Stimulated activated naive CD8-positive, alpha-beta T cell treated with anti-CD3 and anti-CD28 coated beads, Interleukin-15, amount 100 ng/mL, for 72 hours (primary cell): Measurements from ENCODE around the gene EGFR.

Experiments
- ATAC-seq: fragments of 150-1000 bp; cut with Tn5 transposase; 2 replicates; pipeline ENCODE4 v1.10.0; 2021; ENCODE audit warnings: mild to moderate bottlenecking, moderate library complexity
- DNase-seq, 2 donors: peaks; one replicate each; pipeline ENCODE4 v3.0.0; 2021 to 2022
- H3K27ac Mint-ChIP-seq, 2 donors: one replicate each; pipeline ENCODE4 v1.8.0; 2022; ENCODE audit warnings: mild to moderate bottlenecking in 2 of 2, mixed read lengths in 2 of 2, moderate library complexity in 2 of 2
- H3K27me3 Mint-ChIP-seq: one replicate; pipeline ENCODE4 v1.8.0; 2022; ENCODE audit warnings: mixed read lengths
- H3K4me1 Mint-ChIP-seq: one replicate; pipeline ENCODE4 v1.8.0; 2022; ENCODE audit warnings: mild to moderate bottlenecking, mixed read lengths
- H3K4me3 Mint-ChIP-seq, 2 donors: one replicate each; pipeline ENCODE4 v1.8.0; 2022; ENCODE audit warnings: mild to moderate bottlenecking in 2 of 2, mixed read lengths in 2 of 2, moderate library complexity in 1 of 2
- H3K9me3 Mint-ChIP-seq, 2 donors: one replicate each; pipeline ENCODE4 v1.8.0; 2022; ENCODE audit warnings: mixed read lengths in 2 of 2

EGFR gene

GRCh38 chr7:55230014-55230413 is 211.2 kb downstream of the EGFR start:
- Mint-ChIP-seq H3K27ac (no peak overlapping the region), H3K4me3 (no peak overlapping the region), H3K9me3 (peaks cover 17 to 24% of the 10 kb centered on the region in 2 donors), H3K27me3 (peaks cover 24% of the 10 kb centered on the region), H3K4me1 (no peaks in the 10 kb centered on the region)
- ATAC-seq (no peak), DNase-seq (no peak)

- ATAC-seq = no peak
- Mint-ChIP-seq H3K4me1 (no peaks in the 10 kb centered on the region), H3K9me3 (peaks cover 17 to 24% of the 10 kb centered on the region in 2 donors), H3K4me3 (no peak overlapping the region), H3K27me3 (peaks cover 34% of the 10 kb centered on the region), H3K27ac (no peak overlapping the region)
- DNase-seq = no peak
Measured at GRCh38 chr7:55231736-55232280, 213.0 kb downstream of the EGFR start.

GRCh38 chr7:55233001-55233400 is 214.2 kb downstream of the EGFR start:
- ATAC-seq (no peak), DNase-seq (no peak)
- Mint-ChIP-seq H3K27ac (no peak overlapping the region), H3K4me1 (no peaks in the 10 kb centered on the region), H3K4me3 (no peak overlapping the region), H3K9me3 (peaks cover 12 to 24% of the 10 kb centered on the region in 2 donors), H3K27me3 (peaks cover 42% of the 10 kb centered on the region)

GRCh38 chr7:55234408-55234807 is 215.6 kb downstream of the EGFR start:
- no peak for DNase-seq
- no peaks in the 10 kb centered on the region for H3K4me1 Mint-ChIP-seq
- peaks cover 0 to 12% of the 10 kb centered on the region in 2 donors for H3K9me3 Mint-ChIP-seq
- peak overlapping the region in 1 of 2 donors; percentile 29 for H3K27ac Mint-ChIP-seq
- no peak for ATAC-seq
- H3K27me3 Mint-ChIP-seq = peaks cover 30% of the 10 kb centered on the region
- H3K4me3 Mint-ChIP-seq = no peak overlapping the region

- Mint-ChIP-seq H3K4me3 (no peak overlapping the region), H3K27ac (no peak overlapping the region), H3K4me1 (no peaks in the 10 kb centered on the region), H3K9me3 (peaks cover 0 to 7% of the 10 kb centered on the region in 2 donors), H3K27me3 (peaks cover 31% of the 10 kb centered on the region)
- no peak for ATAC-seq
- no peak for DNase-seq
Measured at GRCh38 chr7:55235115-55235514, 216.3 kb downstream of the EGFR start.

- DNase-seq (no peak), ATAC-seq (no peak)
- no peaks in the 10 kb centered on the region for H3K4me1 Mint-ChIP-seq
- H3K27me3 Mint-ChIP-seq = peaks cover 38% of the 10 kb centered on the region
- no peak overlapping the region for H3K27ac Mint-ChIP-seq
- no peak overlapping the region for H3K4me3 Mint-ChIP-seq
- H3K9me3 Mint-ChIP-seq = peaks cover 0 to 1% of the 10 kb centered on the region in 2 donors
Measured at GRCh38 chr7:55235801-55236200, 217.0 kb downstream of the EGFR start.

- H3K9me3 Mint-ChIP-seq = no peaks in the 10 kb centered on the region
- H3K4me1 Mint-ChIP-seq = no peaks in the 10 kb centered on the region
- no peak for ATAC-seq
- no peak for DNase-seq
- H3K27ac Mint-ChIP-seq = no peak overlapping the region
- peaks cover 38% of the 10 kb centered on the region for H3K27me3 Mint-ChIP-seq
- H3K4me3 Mint-ChIP-seq = no peak overlapping the region
Measured at GRCh38 chr7:55236476-55236875, 217.7 kb downstream of the EGFR start.

GRCh38 chr7:55237156-55237893 is 218.5 kb downstream of the EGFR start:
- no peaks in the 10 kb centered on the region for H3K4me1 Mint-ChIP-seq
- no peak for ATAC-seq
- no peak overlapping the region for H3K27ac Mint-ChIP-seq
- no peak overlapping the region for H3K4me3 Mint-ChIP-seq
- peaks cover 38% of the 10 kb centered on the region for H3K27me3 Mint-ChIP-seq
- no peaks in the 10 kb centered on the region for H3K9me3 Mint-ChIP-seq
- no peak for DNase-seq

- ATAC-seq (no peak), DNase-seq (no peak)
- peaks cover 28% of the 10 kb centered on the region for H3K27me3 Mint-ChIP-seq
- no peak overlapping the region for H3K27ac Mint-ChIP-seq
- H3K4me3 Mint-ChIP-seq = no peak overlapping the region
- H3K9me3 Mint-ChIP-seq = no peaks in the 10 kb centered on the region
- H3K4me1 Mint-ChIP-seq = no peaks in the 10 kb centered on the region
Measured at GRCh38 chr7:55239406-55239805, 220.6 kb downstream of the EGFR start.

GRCh38 chr7:55240418-55241142 is 221.8 kb downstream of the EGFR start:
- H3K27me3 Mint-ChIP-seq = peaks cover 25% of the 10 kb centered on the region
- H3K9me3 Mint-ChIP-seq = no peaks in the 10 kb centered on the region
- no peak overlapping the region for H3K27ac Mint-ChIP-seq
- no peaks in the 10 kb centered on the region for H3K4me1 Mint-ChIP-seq
- H3K4me3 Mint-ChIP-seq = no peak overlapping the region
- DNase-seq (no peak), ATAC-seq (no peak)

GRCh38 chr7:55241958-55242357 is 223.1 kb downstream of the EGFR start:
- Mint-ChIP-seq H3K9me3 (no peaks in the 10 kb centered on the region), H3K4me3 (no peak overlapping the region), H3K4me1 (no peaks in the 10 kb centered on the region), H3K27me3 (peaks cover 15% of the 10 kb centered on the region), H3K27ac (no peak overlapping the region)
- DNase-seq = no peak
- ATAC-seq = no peak

- H3K9me3 Mint-ChIP-seq = no peaks in the 10 kb centered on the region
- ATAC-seq = no peak
- H3K4me1 Mint-ChIP-seq = no peaks in the 10 kb centered on the region
- no peak overlapping the region for H3K4me3 Mint-ChIP-seq
- peaks cover 9% of the 10 kb centered on the region for H3K27me3 Mint-ChIP-seq
- DNase-seq = no peak
- H3K27ac Mint-ChIP-seq = no peak overlapping the region
Measured at GRCh38 chr7:55242613-55243012, 223.8 kb downstream of the EGFR start.

- DNase-seq (no peak), ATAC-seq (no peak)
- no peak overlapping the region for H3K27ac Mint-ChIP-seq
- H3K9me3 Mint-ChIP-seq = no peaks in the 10 kb centered on the region
- no peaks in the 10 kb centered on the region for H3K4me1 Mint-ChIP-seq
- peaks cover 8% of the 10 kb centered on the region for H3K27me3 Mint-ChIP-seq
- no peak overlapping the region for H3K4me3 Mint-ChIP-seq
Measured at GRCh38 chr7:55244006-55244745, 225.4 kb downstream of the EGFR start.

- Mint-ChIP-seq H3K4me1 (no peaks in the 10 kb centered on the region), H3K27ac (no peak overlapping the region), H3K9me3 (no peaks in the 10 kb centered on the region), H3K4me3 (no peak overlapping the region), H3K27me3 (peaks cover 14% of the 10 kb centered on the region)
- no peak for DNase-seq
- ATAC-seq = no peak
Measured at GRCh38 chr7:55245271-55245723, 226.5 kb downstream of the EGFR start.

- Mint-ChIP-seq H3K27ac (no peak overlapping the region), H3K27me3 (peaks cover 18% of the 10 kb centered on the region), H3K4me3 (no peak overlapping the region), H3K9me3 (no peaks in the 10 kb centered on the region), H3K4me1 (no peaks in the 10 kb centered on the region)
- DNase-seq = no peak
- no peak for ATAC-seq
Measured at GRCh38 chr7:55246171-55246570, 227.4 kb downstream of the EGFR start.
